Pancreas (tissue), 10 donors: ENCODE data around the gene ALKBH5. TPM values are rescaled to one million over a fixed set of nuclear protein-coding genes. Genes with fewer than 3 reads are reported as not detected.

Experiments
- ATAC-seq, 4 donors: fragments of 200-7000 bp; cut with Tn5 transposase; one replicate each; pipeline versions ENCODE4 v1.8.0 to v1.9.1; 2020; ENCODE audit warnings: mild to moderate bottlenecking in 4 of 4, moderate library complexity in 4 of 4
- DNase-seq, 6 donors: peaks; one replicate each; pipeline ENCODE4 v3.0.0-alpha.2; 2020
- FAIRE-seq: peaks from 2 replicates; lab custom pipeline; 2012; peaks lifted over from hg19 to GRCh38; lab: Jason Lieb, UNC
- H3K27ac ChIP-seq, 4 donors: fragments of 200-600 bp; sonication (generic); 1 replicate in 3 of 4; 2 replicates in 1 of 4; pipeline versions ENCODE4 v1.5.0 to v1.8.0; 2020
- H3K27me3 ChIP-seq, 4 donors: fragments of 200-600 bp; one replicate each; pipeline ENCODE4 v1.8.0; 2021
- H3K36me3 ChIP-seq, 3 donors: fragments of 200-600 bp; sonication (generic) in 1 of 3; one replicate each; pipeline versions ENCODE4 v1.5.0 to v1.8.0; 2020 to 2021
- H3K4me1 ChIP-seq, 3 donors: fragments of 200-600 bp; one replicate each; pipeline ENCODE4 v1.8.0; 2021
- H3K4me3 ChIP-seq, 4 donors: fragments of 200-600 bp; sonication (generic) in 2 of 4; one replicate each; pipeline versions ENCODE4 v1.5.0 to v1.8.0; 2020 to 2021
- H3K9me3 ChIP-seq, 4 donors: fragments of 200-600 bp; one replicate each; pipeline ENCODE4 v1.8.0; 2021
- CTCF ChIP-seq, 4 donors: fragments of 200-600 bp; sonication (generic) in 3 of 4; IDR thresholded peaks; one replicate each; pipeline versions ENCODE4 v1.5.0 to v1.8.0; 2021; ENCODE audit warnings: antibody characterized with exemption in 4 of 4
- WGBS, 2 donors: extraction: QIAGEN DNeasy Blood & Tissue Kit; methylation state at CpG; one replicate each; pipeline ENCODE4 v1.1.7; 2013; 5-methylcytosine and 5-hydroxymethylcytosine counted together
- intact Hi-C, 3 donors: fragments of 100-400 bp; cut with DNase I; formaldehyde crosslinking; loops; one replicate each; pipeline versions ENCODE4 v1.11.1 to v1.14.2; 2022
- polyA plus RNA-seq, 2 donors: library from polyadenylated mRNA; stranded (reverse); fragments of 200-250 nt; gene quantifications; one replicate each; pipeline ENCODE4 v1.2.3, GENCODE V29; 2013
- total RNA-seq, 6 donors: library from RNA; stranded (reverse); fragmentation: NEBNext Ultra II Directional in 4 of 6; extraction: Animal tissue kit (Norgen Biotek cat#: 25700) in 4 of 6; gene quantifications; one replicate each; pipeline versions ENCODE4 v1.2.1 to v1.2.4, GENCODE V29; 2021 to 2023
- donor health status: healthy with polysubstance abuse.
- donor health status: DM: no; HTN: no; CAD: no; lungs with moderate emphysema.
- donor health status: DM: no; HTN: no; CAD: no.
- donor health status: control.
- donor health status: control.
- donor health status: Bipolar disorder and iron deficiency.
- donor health status: DM: yes; HTN: yes; CAD: no.
- donor health status: DM: no; HTN: no; CAD: no.
- donor health status: DM: no; HTN: no; CAD: no.
- donor health status: DM: yes; HTN: yes; CAD: no.

ALKBH5 gene
- total and polyA plus RNA-seq, 8 donors: 14.2 to 49.6 (median 40.2) TPM

GRCh38 chr17:18253187-18253884 is 69.7 kb downstream of the ALKBH5 start:
- Histone ChIP-seq H3K27me3 (no peaks in the 10 kb centered on the region), H3K27ac (no peak overlapping the region), H3K4me1 (peaks cover 0 to 14% (median 13%) of the 10 kb centered on the region in 3 donors), H3K9me3 (no peaks in the 10 kb centered on the region), H3K4me3 (no peak overlapping the region), H3K36me3 (peaks cover 8 to 54% (median 41%) of the 10 kb centered on the region in 3 donors)
- TF ChIP-seq CTCF (IDR thresholded peaks at IDR 0.05): no peak
- no peak for FAIRE-seq
- intact Hi-C loops: no loop called here
- 83 to 89% methylated on average over 16 of the region's 16 CpGs for WGBS, 2 donors
- DNase-seq: no peak
- ATAC-seq: no peak

GRCh38 chr17:18253947-18254821 is 70.6 kb downstream of the ALKBH5 start:
- H3K27me3 ChIP-seq: no peaks in the 10 kb centered on the region
- DNase-seq (no peak), ATAC-seq (no peak), FAIRE-seq (no peak)
- TF ChIP-seq CTCF (IDR thresholded peaks at IDR 0.05): no peak
- no peak overlapping the region for H3K27ac ChIP-seq
- intact Hi-C loops: no loop called here
- H3K36me3 ChIP-seq: peaks cover 8 to 50% (median 41%) of the 10 kb centered on the region in 3 donors
- no peaks in the 10 kb centered on the region for H3K9me3 ChIP-seq
- H3K4me1 ChIP-seq: peaks cover 0 to 18% (median 16%) of the 10 kb centered on the region in 3 donors
- no peak overlapping the region for H3K4me3 ChIP-seq
- WGBS, 2 donors: 91 to 95% methylated on average over 27 of the region's 27 CpGs

- intact Hi-C loops: no loop called here
- H3K9me3 ChIP-seq: no peaks in the 10 kb centered on the region
- DNase-seq: no peak
- peaks cover 6 to 23% (median 18%) of the 10 kb centered on the region in 3 donors for H3K4me1 ChIP-seq
- no peak for ATAC-seq
- no peaks in the 10 kb centered on the region for H3K27me3 ChIP-seq
- TF ChIP-seq CTCF (IDR thresholded peaks at IDR 0.05): no peak
- no peak for FAIRE-seq
- H3K4me3 ChIP-seq: no peak overlapping the region
- peaks cover 8 to 47% (median 41%) of the 10 kb centered on the region in 3 donors for H3K36me3 ChIP-seq
- no peak overlapping the region for H3K27ac ChIP-seq
- WGBS, 2 donors: 95% methylated on average over 8 of the region's 8 CpGs
Measured at GRCh38 chr17:18254888-18255649, 71.4 kb downstream of the ALKBH5 start.

- peaks cover 5 to 35% (median 34%) of the 10 kb centered on the region in 3 donors for H3K36me3 ChIP-seq
- FAIRE-seq: no peak
- peak in 1 of 6 donors; percentile 35 for DNase-seq
Measured at GRCh38 chr17:18256351-18256750, 72.7 kb downstream of the ALKBH5 start.

More at GRCh38 chr17:18256351-18256750, 72.7 kb downstream of the ALKBH5 start:
- no peak for TF ChIP-seq CTCF (IDR thresholded peaks at IDR 0.05)
- Histone ChIP-seq H3K4me3 (peak overlapping the region in 1 of 4 donors; percentile 99), H3K4me1 (peaks cover 7 to 24% (median 18%) of the 10 kb centered on the region in 3 donors), H3K9me3 (no peaks in the 10 kb centered on the region), H3K27me3 (no peaks in the 10 kb centered on the region), H3K27ac (peak overlapping the region; percentile 49 to 93 (median 68))
- intact Hi-C loops: no loop called here
- 57 to 72% methylated on average over 11 of the region's 11 CpGs for WGBS, 2 donors
- no peak for ATAC-seq
